ENCODE data around the gene MYO18A. TPM values are rescaled to one million over a fixed set of nuclear protein-coding genes. Genes with fewer than 3 reads are reported as not detected.

Gene MYO18A
- total and polyA plus RNA-seq, 2 of the 4 experiments (the other 2 are of a cell fraction): 22.4 to 39.1 TPM

GRCh38 chr17:29032857-29033197 lies 147.4 kb downstream of the MYO18A start:
- dilution Hi-C loops (cut with HindIII; ENCODE audit: low sequenced_read_pairs, unreplicated experiment): no loop called here
- Histone ChIP-seq H3K23ac (ENCODE audit: low read depth, low read length) (no peak overlapping the region), H3K4me3 (ENCODE audit: insufficient read depth, low read depth, low read length) (no peak overlapping the region), H3K27me3 (ENCODE audit: control insufficient read depth, insufficient read depth, low read length) (peaks cover 67% of the 10 kb centered on the region), H2AK9ac (replicated peaks; ENCODE audit: low read depth, low read length, poor library complexity) (no peak overlapping the region), H4K20me1 (ENCODE audit: insufficient read depth, low read length) (no peaks in the 10 kb centered on the region), H3K79me1 (ENCODE audit: low read depth in 1 of 2, low read length in 2 of 2) (no peaks in the 10 kb centered on the region), H3K4ac (ENCODE audit: low read depth, low read length) (no peak overlapping the region), H4K8ac (ENCODE audit: low read depth in 2 of 2, low read length in 2 of 2) (no peak overlapping the region), H3K18ac (ENCODE audit: low read depth, low read length) (no peak overlapping the region), H3K56ac (ENCODE audit: extremely low read depth, insufficient read depth, low read length) (no peak overlapping the region), H2BK15ac (ENCODE audit: low read depth, low read length) (no peak overlapping the region), H3K36me3 (ENCODE audit: control insufficient read depth, insufficient read depth, low read length) (no peaks in the 10 kb centered on the region), H2BK120ac (ENCODE audit: low read depth, low read length) (no peak overlapping the region), H4K91ac (ENCODE audit: insufficient read depth, low read depth, low read length) (no peak overlapping the region), H3K4me2 (ENCODE audit: low read depth, low read length) (no peak overlapping the region), H2AK5ac (ENCODE audit: low read depth, low read length) (no peak overlapping the region), H4K5ac (ENCODE audit: low read depth, low read length) (no peak overlapping the region), H2BK20ac (ENCODE audit: low read depth, low read length) (no peak overlapping the region), H3K9me3 (ENCODE audit: control insufficient read depth, insufficient read depth, low read length) (peaks cover 27% of the 10 kb centered on the region), H2AFZ (replicated peaks; ENCODE audit: low read length, poor library complexity) (no peak overlapping the region), H3K27ac (ENCODE audit: insufficient read depth, low read length) (no peak overlapping the region), H3K4me1 (ENCODE audit: control insufficient read depth, insufficient read depth, low read length) (no peaks in the 10 kb centered on the region), H3K9ac (ENCODE audit: low read depth, low read length) (no peak overlapping the region), H3K14ac (replicated peaks; ENCODE audit: low read depth, low read length) (no peak overlapping the region), H2BK5ac (ENCODE audit: low read depth, low read length, poor library complexity, severe bottlenecking) (no peak overlapping the region), H3K9me1 (ENCODE audit: insufficient read depth, low read length) (no peaks in the 10 kb centered on the region)
- no peak for DNase-seq
- intact Hi-C loops (cut with micrococcal nuclease): no loop called here
- in situ Hi-C loops (cut with MboI; ENCODE audit: low sequenced_read_pairs): no loop called here
- BruUV-seq (replicated peaks): no TSS peak
- TF ChIP-seq FOS (IDR thresholded peaks at IDR 0.05; ENCODE audit: low read depth, low read length) (no peak), RAD21 (IDR thresholded peaks at IDR 0.05; ENCODE audit: low read length) (no peak), CEBPB (IDR thresholded peaks at IDR 0.05; ENCODE audit: low read depth, low read length) (no peak), USF2 (IDR thresholded peaks at IDR 0.05; ENCODE audit: low read depth, low read length) (no peak), RFX5 (IDR thresholded peaks at IDR 0.05; ENCODE audit: low read depth, low read length) (no peak), POLR2A (IDR thresholded peaks at IDR 0.05; ENCODE audit: low read depth, low read length) (no peak), CHD1 (IDR thresholded peaks at IDR 0.05; ENCODE audit: low read depth, low read length) (no peak), MAFK (IDR thresholded peaks at IDR 0.05; ENCODE audit: low read depth, low read length) (no peak), SMC3 (IDR thresholded peaks at IDR 0.05; ENCODE audit: low read depth, low read length) (no peak)
- WGBS, 2 experiments (ENCODE audit: extremely low coverage in 2 of 2, insufficient read length in 1 of 2): no CpG with 5 or more reads among the region's 6 CpGs
- ChIA-PET POLR2A (ENCODE audit: unreplicated experiment) (no interaction called here), CTCF (no interaction called here)
- ATAC-seq (ENCODE audit: low read depth): no peak

Measured in IMR-90 (cell line).